C1 segment of cervical spinal cord (tissue), 14 donors: ENCODE results near the gene RASAL1.
"Not testable (repeated sequence)": the region's sequence is repeated elsewhere in the genome, so short reads cannot be mapped to it uniquely, and the experiment has no call there.

Experiments
- DNase-seq, 14 donors: peaks; one replicate each; lab custom pipeline; 2025; lab: John Stamatoyannopoulos, UW

The RASAL1 gene

DNA sequence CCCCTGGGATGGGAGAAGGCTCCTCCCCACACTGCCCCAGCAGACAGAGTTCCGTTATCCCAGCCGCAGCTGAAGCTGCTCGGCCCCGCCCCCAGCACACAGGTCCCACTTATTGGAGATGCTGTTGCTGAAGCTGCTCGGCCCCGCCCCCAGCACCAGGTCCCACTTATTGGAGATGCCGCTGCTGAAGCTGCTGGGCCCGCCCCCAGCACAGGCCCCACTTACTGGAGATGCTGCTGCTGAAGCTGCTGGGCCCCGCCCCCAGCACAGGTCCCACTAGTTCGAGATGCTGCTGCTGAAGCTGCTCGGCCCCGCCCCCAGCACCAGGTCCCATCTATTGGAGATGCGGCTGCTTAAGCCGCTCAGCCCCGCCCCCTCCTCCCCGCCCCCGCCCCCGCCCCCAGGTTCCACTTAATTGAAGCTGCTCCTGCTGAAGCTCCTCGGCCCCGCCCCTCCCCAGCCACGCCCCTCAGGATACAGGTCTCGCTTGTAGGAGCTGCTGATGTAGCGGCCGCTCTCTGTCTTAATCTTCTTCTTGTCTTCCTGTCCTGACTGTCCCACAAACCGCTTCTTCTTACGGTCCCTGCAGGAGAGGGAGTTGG is 26.0 kb upstream of the RASAL1 start:
- no peak for DNase-seq

DNA sequence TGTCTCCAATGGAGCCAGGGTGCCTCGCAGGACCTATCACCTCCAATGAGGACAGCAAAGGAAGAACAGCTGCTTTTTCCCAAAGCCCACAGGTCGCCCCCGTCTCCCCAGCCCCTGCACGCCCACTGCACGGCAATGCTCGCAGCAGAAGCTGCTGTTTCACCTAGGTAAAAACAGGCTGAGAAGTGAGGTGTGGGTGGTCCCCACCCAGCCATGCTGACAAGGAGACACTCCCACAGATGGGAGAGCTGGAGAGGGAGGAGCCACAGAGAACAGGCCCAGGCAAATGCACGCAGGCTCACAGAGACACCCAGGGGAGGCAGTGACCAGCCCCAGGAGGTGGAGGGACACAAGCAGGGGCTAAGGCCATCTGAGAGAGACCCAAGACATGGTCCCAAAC is 24.4 kb upstream of the RASAL1 start:
- no peak for DNase-seq

DNA sequence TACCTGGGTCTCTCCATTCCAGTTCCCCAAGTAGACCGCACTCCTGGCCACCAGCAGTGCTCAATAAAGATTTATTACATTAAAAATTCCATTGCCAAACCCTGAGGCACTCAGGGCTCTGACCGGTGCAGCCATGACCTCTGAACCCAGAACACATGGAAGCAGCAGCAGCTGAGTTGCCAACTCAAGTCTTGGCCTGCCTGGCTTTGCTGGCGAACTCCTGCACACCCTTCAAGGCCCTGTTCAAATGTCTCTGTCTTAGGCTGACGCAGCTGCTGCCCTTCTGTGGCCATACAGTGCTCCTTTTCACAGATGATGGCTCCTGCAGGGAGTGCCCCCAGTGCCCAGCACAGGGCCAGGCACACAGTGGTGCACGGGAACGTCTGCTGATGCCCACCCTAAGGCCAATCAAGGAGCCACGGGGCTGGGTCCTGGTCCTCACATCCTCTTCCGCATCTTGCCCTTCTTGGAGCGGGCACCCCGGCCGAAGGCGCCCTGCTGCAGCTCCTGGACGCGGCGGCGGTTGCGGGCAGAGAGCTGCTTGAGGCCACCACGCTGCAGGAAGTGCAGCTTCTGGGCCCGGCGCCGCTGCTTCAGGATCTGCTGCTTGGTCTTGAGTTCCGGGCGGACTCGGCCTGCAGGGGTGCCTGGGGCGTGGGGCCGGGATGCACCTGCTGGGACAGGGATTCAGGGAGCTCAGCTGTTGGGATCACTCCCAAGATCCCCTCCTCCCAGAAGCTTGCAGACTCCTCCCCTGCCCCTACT is 23.1 kb upstream of the RASAL1 start:
- DNase-seq, result no peak

- no peak for DNase-seq
These were observed 21.8 kb upstream of the RASAL1 start for GRCh38 chr12:113157218-113157859.

- no peak for DNase-seq
These were observed 20.1 kb upstream of the RASAL1 start for GRCh38 chr12:113155646-113156045.

- no peak for DNase-seq
These were observed 19.5 kb upstream of the RASAL1 start for GRCh38 chr12:113155060-113155459.

DNA sequence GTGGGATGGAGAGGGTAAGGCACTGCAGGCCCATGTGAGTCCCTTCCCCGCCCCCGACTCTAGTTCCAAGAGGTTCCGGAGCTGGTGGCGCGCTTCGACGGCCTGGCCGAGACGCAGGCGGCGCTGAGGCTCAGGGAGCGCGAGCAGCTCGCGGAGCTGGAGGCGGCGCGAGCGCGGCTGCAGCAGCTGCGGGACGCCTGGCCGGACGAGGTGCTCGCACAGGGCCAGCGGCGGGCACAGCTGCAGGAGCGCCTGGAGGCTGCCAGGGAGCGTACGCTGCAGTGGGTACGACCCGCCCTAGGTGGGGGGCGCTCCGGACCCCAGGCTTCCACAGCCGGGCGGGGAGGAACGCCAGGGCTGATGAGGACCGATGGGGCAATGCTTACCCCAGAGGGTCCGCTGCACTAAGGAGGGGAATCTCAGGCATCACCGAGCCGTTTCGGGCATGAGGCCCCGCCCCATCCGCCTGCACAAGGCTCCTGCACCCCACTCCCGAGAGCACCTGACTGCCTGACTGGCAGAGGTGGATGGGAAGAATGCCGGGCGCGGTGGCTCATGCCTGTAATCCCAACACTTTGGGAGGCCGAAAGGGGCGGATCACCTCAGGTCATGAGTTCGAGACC is 18.9 kb upstream of the RASAL1 start:
- DNase-seq, result no peak

GRCh38 chr12:113152835-113153814 is 17.6 kb upstream of the RASAL1 start:
- DNase-seq, result peak in 12 of 14 donors; percentile 9 to 73 (median 36)

DNA sequence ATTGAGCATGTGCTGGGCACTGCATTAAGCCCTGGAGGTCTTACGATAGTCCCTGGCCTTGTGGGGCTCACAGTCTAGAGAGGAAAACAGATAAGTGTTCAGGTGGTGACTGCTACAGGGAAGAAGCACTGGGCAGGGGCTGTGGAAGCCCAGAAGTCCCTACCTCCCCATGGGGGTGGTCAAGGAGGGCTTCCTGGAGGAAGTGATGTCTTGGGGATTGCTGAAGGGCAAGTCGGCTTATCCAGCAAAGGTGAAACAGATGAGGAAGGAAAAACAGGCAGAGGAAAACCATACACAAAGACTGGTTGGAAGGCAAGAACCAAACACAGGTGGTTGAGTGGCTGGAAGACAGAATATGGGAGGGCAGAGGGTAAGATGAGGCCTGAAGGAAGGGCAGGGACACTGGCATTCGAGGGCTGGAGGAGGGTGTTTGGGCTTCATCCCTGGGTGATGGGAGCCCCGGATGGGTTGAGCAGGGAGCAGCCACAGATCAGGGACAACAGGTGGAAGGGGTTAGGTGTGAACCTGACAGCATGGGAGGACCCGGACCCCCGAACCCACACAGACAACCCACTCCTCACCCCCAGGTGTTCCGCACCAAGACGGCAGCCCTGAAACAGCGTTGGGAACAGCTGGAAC is 16.8 kb upstream of the RASAL1 start:
- no peak for DNase-seq

DNA sequence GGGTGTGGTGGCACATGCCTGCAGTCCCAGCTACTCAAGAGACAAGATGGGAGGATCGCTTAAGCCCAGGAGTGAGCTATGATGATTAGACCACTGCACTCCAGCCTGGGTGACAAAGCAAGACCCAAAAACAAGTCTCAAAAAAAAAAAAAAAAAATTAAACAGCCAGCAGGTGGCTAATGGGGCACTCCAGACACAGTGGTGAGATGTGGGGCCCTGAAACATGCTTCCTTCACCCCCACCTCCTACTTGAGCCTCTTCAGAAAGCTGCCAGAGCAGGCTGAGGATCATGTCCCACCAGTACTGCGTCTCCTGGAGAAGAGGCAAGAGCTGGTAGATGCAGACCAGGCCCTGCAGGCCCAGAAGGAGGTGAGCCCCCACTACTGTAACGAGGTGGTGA is 16.1 kb upstream of the RASAL1 start:
- DNase-seq, result no peak

DNA sequence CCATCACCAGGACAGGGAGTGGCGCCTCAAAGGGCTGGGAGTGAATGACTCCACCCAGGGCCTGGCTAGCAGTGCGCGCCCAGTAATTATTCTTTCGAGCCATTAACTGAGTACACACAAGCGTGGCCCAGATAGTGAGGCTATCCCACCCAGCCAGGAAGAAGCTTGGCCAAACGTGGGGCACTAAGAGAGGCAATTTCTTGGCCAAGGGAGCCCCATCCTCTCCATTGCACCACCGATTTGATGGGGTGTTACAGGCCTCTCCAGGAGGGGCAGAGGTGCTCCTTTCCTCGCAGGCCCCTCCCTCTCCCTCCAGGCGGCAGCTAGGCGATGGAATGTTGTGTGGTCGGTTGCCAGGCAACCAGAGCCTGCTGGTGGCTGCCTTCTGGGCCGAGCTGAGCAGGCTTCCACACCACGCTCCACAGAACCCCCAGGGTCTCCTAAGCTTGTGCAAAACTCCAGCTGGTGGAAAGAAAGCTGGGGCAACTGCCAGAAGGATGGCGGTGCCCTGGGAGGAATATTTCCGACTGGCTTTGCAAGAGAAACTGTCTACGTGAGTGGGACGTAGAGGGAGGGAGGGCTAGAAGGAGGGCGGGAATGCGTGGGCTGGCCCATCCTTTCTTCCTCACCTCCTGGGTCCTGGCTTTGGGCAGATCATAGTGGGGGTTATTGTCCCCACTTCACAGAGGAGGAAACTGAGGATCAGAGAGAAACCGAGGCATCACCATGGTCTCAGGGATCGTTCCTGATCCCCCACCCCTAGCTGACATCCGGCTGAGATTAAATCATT is 14.0 kb upstream of the RASAL1 start, which contains the start of gene CFAP73:
TSS of gene CFAP73 (plus strand) at position 364 of the 790 bp plus-strand sequence. CDS start at position 498, 134 bp downstream.
- peak in 4 of 14 donors; percentile 17 to 56 (median 18) for DNase-seq

DNA sequence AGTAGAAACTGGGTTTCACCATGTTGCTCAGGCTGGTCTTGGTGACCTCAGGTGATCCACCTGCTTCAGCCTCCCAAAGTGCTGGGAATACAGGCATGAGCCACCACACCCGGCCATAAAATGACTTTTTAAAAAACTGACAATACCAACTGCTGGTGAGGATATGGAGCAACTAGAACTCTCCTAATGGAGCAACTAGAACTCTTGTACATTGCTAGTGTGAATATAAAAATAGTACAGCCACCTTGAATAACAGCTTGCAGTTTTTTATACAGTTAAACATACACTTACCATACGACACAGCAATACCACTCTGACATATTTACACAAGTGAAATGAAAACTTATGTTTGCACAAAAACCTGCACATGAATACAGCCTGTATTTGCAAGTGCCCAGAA is 11.4 kb upstream of the RASAL1 start:
- DNase-seq, result no peak

GRCh38 chr12:113145720-113146551 is 10.4 kb upstream of the RASAL1 start:
- no peak for DNase-seq

DNA sequence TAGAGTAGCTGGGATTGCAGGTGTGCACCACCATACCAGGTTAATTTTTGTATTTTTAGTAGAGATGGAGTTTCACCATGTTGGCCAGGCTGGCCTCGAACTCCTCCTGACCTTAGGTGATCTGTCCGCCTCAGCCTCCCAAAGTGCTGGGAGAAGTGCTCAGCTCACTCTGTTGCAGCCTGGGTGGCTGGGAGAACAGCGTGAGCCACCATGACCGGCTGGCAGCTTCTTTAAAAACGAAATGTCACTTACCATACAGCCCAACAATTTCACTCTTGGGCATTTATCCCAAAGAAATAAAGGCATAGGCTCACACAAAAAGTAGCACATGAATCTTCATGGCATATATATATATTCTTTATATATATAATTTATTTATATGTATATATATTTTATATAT is 9.2 kb upstream of the RASAL1 start:
- no peak for DNase-seq

GRCh38 chr12:113143959-113144358 is 8.4 kb upstream of the RASAL1 start:
- DNase-seq, result no peak

GRCh38 chr12:113142886-113143332 is 7.3 kb upstream of the RASAL1 start:
- no peak for DNase-seq

- DNase-seq, result peak in 13 of 14 donors; percentile 41 to 86 (median 78)
These were observed 6.8 kb upstream of the RASAL1 start for GRCh38 chr12:113142173-113142885.

- not testable (repeated sequence) for DNase-seq
These were observed 6.2 kb upstream of the RASAL1 start for GRCh38 chr12:113141716-113142115.
